Measurements from ENCODE around the gene LEF1.

DNA sequence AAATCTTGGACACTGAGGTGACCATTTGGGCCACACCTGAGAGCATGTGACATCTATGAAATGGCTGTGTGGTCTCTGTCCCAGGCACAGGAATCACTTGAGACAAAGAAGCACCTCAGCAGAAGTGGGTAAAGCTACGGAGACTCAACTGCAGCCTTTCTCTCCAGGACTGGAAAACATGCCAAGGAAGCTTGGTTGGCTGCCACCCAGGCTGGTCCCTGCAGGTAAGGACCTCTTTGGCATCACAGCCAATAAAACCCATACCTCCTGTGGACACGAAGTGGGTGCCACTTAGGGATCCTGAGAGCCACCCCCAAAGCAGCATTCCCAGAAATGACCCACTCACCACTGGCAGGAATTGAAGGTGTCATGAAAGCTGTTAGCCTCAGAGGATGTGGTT, 74.6 kb downstream of the LEF1 start:
- TF ChIP-seq, protein P1, sequence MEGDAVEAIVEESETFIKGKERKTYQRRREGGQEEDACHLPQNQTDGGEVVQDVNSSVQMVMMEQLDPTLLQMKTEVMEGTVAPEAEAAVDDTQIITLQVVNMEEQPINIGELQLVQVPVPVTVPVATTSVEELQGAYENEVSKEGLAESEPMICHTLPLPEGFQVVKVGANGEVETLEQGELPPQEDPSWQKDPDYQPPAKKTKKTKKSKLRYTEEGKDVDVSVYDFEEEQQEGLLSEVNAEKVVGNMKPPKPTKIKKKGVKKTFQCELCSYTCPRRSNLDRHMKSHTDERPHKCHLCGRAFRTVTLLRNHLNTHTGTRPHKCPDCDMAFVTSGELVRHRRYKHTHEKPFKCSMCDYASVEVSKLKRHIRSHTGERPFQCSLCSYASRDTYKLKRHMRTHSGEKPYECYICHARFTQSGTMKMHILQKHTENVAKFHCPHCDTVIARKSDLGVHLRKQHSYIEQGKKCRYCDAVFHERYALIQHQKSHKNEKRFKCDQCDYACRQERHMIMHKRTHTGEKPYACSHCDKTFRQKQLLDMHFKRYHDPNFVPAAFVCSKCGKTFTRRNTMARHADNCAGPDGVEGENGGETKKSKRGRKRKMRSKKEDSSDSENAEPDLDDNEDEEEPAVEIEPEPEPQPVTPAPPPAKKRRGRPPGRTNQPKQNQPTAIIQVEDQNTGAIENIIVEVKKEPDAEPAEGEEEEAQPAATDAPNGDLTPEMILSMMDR (IDR thresholded peaks at IDR 0.05): no peak
- TF ChIP-seq EZH2 (IDR thresholded peaks at IDR 0.05; ENCODE audit: borderline replicate concordance, insufficient read depth, low read depth, low read length, poor library complexity, severe bottlenecking): no peak

All from B cell (primary cell).